Common myeloid progenitor, CD34-positive (primary cell): ENCODE results near the gene HDAC8.

Experiments used
- CTCF ChIA-PET: fragments of 350-600 bp; sonication (Branson Sonifier 250); formaldehyde crosslinking; loops from one replicate; lab custom pipeline; 2021; ENCODE audit warnings: antibody characterized with exemption; lab: Charles Lee
- POLR2A ChIA-PET: fragments of 350-600 bp; sonication (Branson Sonifier 250); formaldehyde crosslinking; loops from one replicate; lab custom pipeline; 2021; ENCODE audit warnings: antibody characterized with exemption; lab: Charles Lee
- DNase-seq, 3 donors: peaks; one replicate each; pipeline versions ENCODE4 v3.0.0 to v3.0.0-alpha.2; 2013
- H3K27ac ChIP-seq, 2 experiments: 1 replicate in 1 of 2; 2 replicates in 1 of 2; pipeline ENCODE4 v1.7.0; 2013; ENCODE audit warnings: inconsistent platforms in 2 of 2, low read length in 2 of 2, mild to moderate bottlenecking in 2 of 2, low read depth in 1 of 2, moderate library complexity in 1 of 2; ENCODE audit not compliant: severe bottlenecking in 2 of 2, insufficient read depth in 1 of 2, poor library complexity in 1 of 2
- H3K27me3 ChIP-seq, 5 experiments: replicated peaks in 2 of 5; 1 replicate in 3 of 5; 2 replicates in 2 of 5; pipeline versions ENCODE4 v1.6.1 to v1.7.0; 2013; ENCODE audit warnings: low read length in 4 of 5, mild to moderate bottlenecking in 2 of 5, moderate library complexity in 2 of 5, inconsistent platforms in 1 of 5; ENCODE audit not compliant: insufficient read depth in 5 of 5, control insufficient read depth in 4 of 5
- H3K36me3 ChIP-seq, 4 experiments: 1 replicate in 2 of 4; 2 replicates in 2 of 4; pipeline versions ENCODE4 v1.6.1 to v1.7.0; 2013; ENCODE audit warnings: low read length in 3 of 4, control low read depth in 1 of 4, mild to moderate bottlenecking in 1 of 4; ENCODE audit not compliant: control insufficient read depth in 4 of 4, insufficient read depth in 4 of 4
- H3K4me1 ChIP-seq, 4 experiments: 1 replicate in 3 of 4; 2 replicates in 1 of 4; pipeline versions ENCODE4 v1.6.1 to v1.7.1; 2013; ENCODE audit warnings: low read length in 3 of 4, mild to moderate bottlenecking in 3 of 4, control low read depth in 1 of 4, inconsistent platforms in 1 of 4, moderate library complexity in 1 of 4; ENCODE audit not compliant: control insufficient read depth in 4 of 4, insufficient read depth in 4 of 4; ENCODE audit errors: control extremely low read depth in 1 of 4
- H3K4me3 ChIP-seq, 7 experiments: 1 replicate in 4 of 7; 2 replicates in 3 of 7; pipeline versions ENCODE4 v1.5.1 to v1.7.0; 2013; ENCODE audit warnings: mild to moderate bottlenecking in 7 of 7, low read length in 6 of 7, moderate library complexity in 6 of 7, inconsistent platforms in 2 of 7, low read depth in 2 of 7, control low read depth in 1 of 7; ENCODE audit not compliant: insufficient read depth in 4 of 7, control insufficient read depth in 1 of 7; ENCODE audit errors: extremely low read depth in 1 of 7
- H3K9me3 ChIP-seq, 5 experiments: 1 replicate in 4 of 5; 2 replicates in 1 of 5; pipeline versions ENCODE4 v1.6.1 to v1.7.1; 2013; ENCODE audit warnings: low read length in 4 of 5, mild to moderate bottlenecking in 2 of 5, inconsistent platforms in 1 of 5, low read depth in 1 of 5, moderate library complexity in 1 of 5; ENCODE audit not compliant: control insufficient read depth in 4 of 5, insufficient read depth in 2 of 5; ENCODE audit errors: control extremely low read depth in 1 of 5
- WGBS: methylation state at CpG from one replicate; pipeline ENCODE4 v1.1.5; 2013; ENCODE audit not compliant: insufficient coverage; 5-methylcytosine and 5-hydroxymethylcytosine counted together

HDAC8 gene

GRCh38 chrX:72368796-72369195 lies 203.8 kb downstream of the HDAC8 start:
- no peak overlapping the region for H3K4me3 ChIP-seq
- H3K4me1 ChIP-seq: no peaks in the 10 kb centered on the region
- no peak for DNase-seq
- WGBS: 63% methylated on average over 8 of the region's 8 CpGs
- peaks cover 0 to 8% (median 0%) of the 10 kb centered on the region in 5 experiments for H3K27me3 ChIP-seq
- CTCF ChIA-PET: no interaction called here
- H3K27ac ChIP-seq: no peak overlapping the region
- POLR2A ChIA-PET: no interaction called here
- peaks cover 0 to 3% (median 0%) of the 10 kb centered on the region in 4 experiments for H3K36me3 ChIP-seq
- H3K9me3 ChIP-seq: no peaks in the 10 kb centered on the region

- POLR2A ChIA-PET: no interaction called here
- no peaks in the 10 kb centered on the region for H3K9me3 ChIP-seq
- H3K36me3 ChIP-seq: peaks cover 0 to 4% (median 0%) of the 10 kb centered on the region in 4 experiments
- no peak overlapping the region for H3K27ac ChIP-seq
- CTCF ChIA-PET: no interaction called here
- no peak for DNase-seq
- H3K4me3 ChIP-seq: no peak overlapping the region
- H3K4me1 ChIP-seq: no peaks in the 10 kb centered on the region
- H3K27me3 ChIP-seq: peaks cover 0 to 6% (median 0%) of the 10 kb centered on the region in 5 experiments
- WGBS: 100% methylated on average over 1 of the region's 1 CpG
These were observed 205.1 kb downstream of the HDAC8 start for GRCh38 chrX:72367516-72367915.

- Histone ChIP-seq H3K36me3 (peaks cover 0 to 4% (median 0%) of the 10 kb centered on the region in 4 experiments), H3K27me3 (peaks cover 0 to 10% (median 0%) of the 10 kb centered on the region in 5 experiments), H3K9me3 (no peaks in the 10 kb centered on the region), H3K4me1 (no peaks in the 10 kb centered on the region), H3K27ac (no peak overlapping the region), H3K4me3 (no peak overlapping the region)
- POLR2A ChIA-PET: no interaction called here
- DNase-seq: peak in 1 of 3 donors; percentile 1
- WGBS: 94% methylated on average over 6 of the region's 10 CpGs
- CTCF ChIA-PET: no interaction called here
These were observed 205.8 kb downstream of the HDAC8 start for GRCh38 chrX:72366701-72367454.

GRCh38 chrX:72366178-72366577 lies 206.5 kb downstream of the HDAC8 start:
- CTCF ChIA-PET: interaction anchor here (0.8 kb wide), 1 partner anchor 11 kb away, joined by 3 read pairs; no protein-coding TSS in a partner anchor

GRCh38 chrX:72365126-72365525 lies 207.5 kb downstream of the HDAC8 start:
- Histone ChIP-seq H3K9me3 (no peaks in the 10 kb centered on the region), H3K27me3 (peaks cover 0 to 10% (median 0%) of the 10 kb centered on the region in 5 experiments), H3K36me3 (peaks cover 0 to 4% (median 0%) of the 10 kb centered on the region in 4 experiments), H3K27ac (no peak overlapping the region), H3K4me1 (no peaks in the 10 kb centered on the region), H3K4me3 (no peak overlapping the region)
- DNase-seq: no peak
- ChIA-PET POLR2A (no interaction called here), CTCF (no interaction called here)
- WGBS: 83% methylated on average over 1 of the region's 2 CpGs

More at GRCh38 chrX:72366178-72366577, 206.5 kb downstream of the HDAC8 start:
- no peak overlapping the region for H3K27ac ChIP-seq
- 80% methylated on average over 4 of the region's 4 CpGs for WGBS
- POLR2A ChIA-PET: no interaction called here
- H3K4me1 ChIP-seq: no peaks in the 10 kb centered on the region
- no peak overlapping the region for H3K4me3 ChIP-seq
- H3K36me3 ChIP-seq: peaks cover 0 to 4% (median 0%) of the 10 kb centered on the region in 4 experiments
- DNase-seq: peak in 2 of 3 donors; percentile 31 to 62
- H3K27me3 ChIP-seq: peaks cover 0 to 10% (median 0%) of the 10 kb centered on the region in 5 experiments
- no peaks in the 10 kb centered on the region for H3K9me3 ChIP-seq

- H3K4me3 ChIP-seq: no peak overlapping the region
- DNase-seq: no peak
- 82% methylated on average over 3 of the region's 4 CpGs for WGBS
- no peak overlapping the region for H3K27ac ChIP-seq
- no peaks in the 10 kb centered on the region for H3K9me3 ChIP-seq
- H3K4me1 ChIP-seq: no peaks in the 10 kb centered on the region
- H3K36me3 ChIP-seq: peaks cover 0 to 4% (median 0%) of the 10 kb centered on the region in 4 experiments
- peaks cover 0 to 13% (median 0%) of the 10 kb centered on the region in 5 experiments for H3K27me3 ChIP-seq
- ChIA-PET POLR2A (no interaction called here), CTCF (no interaction called here)
These were observed 212.3 kb downstream of the HDAC8 start for GRCh38 chrX:72360326-72360725.

GRCh38 chrX:72358313-72358712 lies 214.3 kb downstream of the HDAC8 start:
- ChIA-PET POLR2A (no interaction called here), CTCF (no interaction called here)
- H3K4me3 ChIP-seq: no peak overlapping the region
- DNase-seq: no peak
- H3K36me3 ChIP-seq: no peaks in the 10 kb centered on the region
- WGBS: 81% methylated on average over 3 of the region's 4 CpGs
- H3K4me1 ChIP-seq: no peaks in the 10 kb centered on the region
- peaks cover 0 to 24% (median 0%) of the 10 kb centered on the region in 5 experiments for H3K27me3 ChIP-seq
- H3K27ac ChIP-seq: no peak overlapping the region
- H3K9me3 ChIP-seq: no peaks in the 10 kb centered on the region
